Osteocyte (in vitro differentiated cells): ENCODE data around the gene CABYR. TPM values are rescaled to one million over a fixed set of nuclear protein-coding genes. Genes with fewer than 3 reads are reported as not detected.
"Not testable (repeated sequence)": the region's sequence is repeated elsewhere in the genome, so short reads cannot be mapped to it uniquely, and the experiment has no call there.

Experiments used
- DNase-seq: peaks from one replicate; pipeline ENCODE4 v3.0.0; 2021; ENCODE audit warnings: mixed read lengths; ENCODE audit not compliant: unreplicated experiment; ENCODE audit errors: extremely low spot score
- H3K27ac Mint-ChIP-seq: one replicate; pipeline ENCODE4 v1.8.0; 2021; ENCODE audit warnings: mild to moderate bottlenecking, mixed read lengths; ENCODE audit not compliant: unreplicated experiment
- H3K27me3 Mint-ChIP-seq: one replicate; pipeline ENCODE4 v1.8.0; 2021; ENCODE audit warnings: mixed read lengths; ENCODE audit not compliant: unreplicated experiment
- H3K36me3 Mint-ChIP-seq: one replicate; pipeline ENCODE4 v1.8.0; 2021; ENCODE audit warnings: mixed read lengths; ENCODE audit not compliant: unreplicated experiment
- H3K4me1 Mint-ChIP-seq: one replicate; pipeline ENCODE4 v1.8.0; 2021; ENCODE audit warnings: mixed read lengths; ENCODE audit not compliant: unreplicated experiment
- H3K4me3 Mint-ChIP-seq: one replicate; pipeline ENCODE4 v1.8.0; 2021; ENCODE audit warnings: mild to moderate bottlenecking, moderate library complexity, mixed read lengths; ENCODE audit not compliant: unreplicated experiment
- H3K9me3 Mint-ChIP-seq: one replicate; pipeline ENCODE4 v1.8.0; 2021; ENCODE audit warnings: mixed read lengths; ENCODE audit not compliant: unreplicated experiment
- CTCF ChIP-seq: fragments of 200-600 bp; sonication (generic); IDR thresholded peaks from 2 replicates; pipeline ENCODE4 v1.5.0; 2021; ENCODE audit warnings: antibody characterized with exemption, mild to moderate bottlenecking, moderate library complexity
- total RNA-seq: library from RNA; stranded (reverse); gene quantifications from 2 replicates; pipeline ENCODE4 v1.2.1, GENCODE V29; 2021

CABYR gene
- total RNA-seq, 1 donor from 2014 or later, result 3.9 TPM

GRCh38 chr18:24142376-24142775, 3.5 kb downstream of the CABYR start:
- Mint-ChIP-seq H3K4me1 (peaks cover 12% of the 10 kb centered on the region), H3K4me3 (no peak overlapping the region), H3K36me3 (peaks cover 20% of the 10 kb centered on the region), H3K27me3 (no peaks in the 10 kb centered on the region), H3K9me3 (peaks cover 10% of the 10 kb centered on the region), H3K27ac (no peak overlapping the region)
- no peak for TF ChIP-seq CTCF
- DNase-seq, result no peak

- not testable (repeated sequence) for H3K4me1 Mint-ChIP-seq, H3K27me3 Mint-ChIP-seq, H3K9me3 Mint-ChIP-seq, H3K4me3 Mint-ChIP-seq, DNase-seq, H3K27ac Mint-ChIP-seq
- H3K36me3 Mint-ChIP-seq, result peaks cover 30% of the 10 kb centered on the region
Measured at GRCh38 chr18:24149591-24149990, 10.7 kb downstream of the CABYR start.

GRCh38 chr18:24153397-24153796, 14.5 kb downstream of the CABYR start:
- H3K4me3 Mint-ChIP-seq, result no peak overlapping the region
- H3K27ac Mint-ChIP-seq, result no peak overlapping the region
- H3K36me3 Mint-ChIP-seq, result peaks cover 10% of the 10 kb centered on the region
- H3K27me3 Mint-ChIP-seq, result no peaks in the 10 kb centered on the region
- TF ChIP-seq CTCF, result no peak
- no peaks in the 10 kb centered on the region for H3K9me3 Mint-ChIP-seq
- no peak for DNase-seq
- H3K4me1 Mint-ChIP-seq, result no peaks in the 10 kb centered on the region

GRCh38 chr18:24157855-24158254, 19.0 kb downstream of the CABYR start:
- DNase-seq, result no peak
- peaks cover 11% of the 10 kb centered on the region for H3K36me3 Mint-ChIP-seq
- no peak overlapping the region for H3K27ac Mint-ChIP-seq
- H3K4me1 Mint-ChIP-seq, result no peaks in the 10 kb centered on the region
- H3K27me3 Mint-ChIP-seq, result no peaks in the 10 kb centered on the region
- H3K4me3 Mint-ChIP-seq, result no peak overlapping the region
- no peak for TF ChIP-seq CTCF
- no peaks in the 10 kb centered on the region for H3K9me3 Mint-ChIP-seq

- Mint-ChIP-seq H3K9me3 (no peaks in the 10 kb centered on the region), H3K27me3 (no peaks in the 10 kb centered on the region), H3K27ac (no peak overlapping the region), H3K4me1 (no peaks in the 10 kb centered on the region), H3K36me3 (peaks cover 16% of the 10 kb centered on the region), H3K4me3 (no peak overlapping the region)
- DNase-seq, result no peak
- TF ChIP-seq CTCF, result no peak
Measured at GRCh38 chr18:24160086-24160485, 21.2 kb downstream of the CABYR start.

GRCh38 chr18:24161304-24161703, 22.4 kb downstream of the CABYR start:
- Mint-ChIP-seq H3K36me3 (peaks cover 20% of the 10 kb centered on the region), H3K27ac (no peak overlapping the region), H3K9me3 (no peaks in the 10 kb centered on the region), H3K4me1 (no peaks in the 10 kb centered on the region), H3K27me3 (no peaks in the 10 kb centered on the region), H3K4me3 (no peak overlapping the region)
- no peak for TF ChIP-seq CTCF
- DNase-seq, result no peak
